Measurements from ENCODE around the gene RALGAPA1.
"Not testable (repeated sequence)": the region's sequence is repeated elsewhere in the genome, so short reads cannot be mapped to it uniquely, and the experiment has no call there.

The RALGAPA1 gene

GRCh38 chr14:35766036-35766699 lies 42.9 kb downstream of the RALGAPA1 start:
- in situ Hi-C loops (cut with MboI; ENCODE audit: low sequenced_read_pairs), result no loop called here

GRCh38 chr14:35761922-35762321 lies 47.2 kb downstream of the RALGAPA1 start:
- in situ Hi-C loops (cut with MboI; ENCODE audit: low sequenced_read_pairs), result no loop called here

GRCh38 chr14:35760143-35760542 lies 49.0 kb downstream of the RALGAPA1 start:
- in situ Hi-C loops (cut with MboI; ENCODE audit: low sequenced_read_pairs), result no loop called here

GRCh38 chr14:35758523-35759129 lies 50.5 kb downstream of the RALGAPA1 start:
- in situ Hi-C loops (cut with MboI; ENCODE audit: low sequenced_read_pairs), result no loop called here

- in situ Hi-C loops (cut with MboI; ENCODE audit: low sequenced_read_pairs), result no loop called here
Observed at GRCh38 chr14:35754671-35755070, 54.4 kb downstream of the RALGAPA1 start.

- in situ Hi-C loops (cut with MboI; ENCODE audit: low sequenced_read_pairs), result no loop called here
Observed at GRCh38 chr14:35752380-35752779, 56.7 kb downstream of the RALGAPA1 start.

- in situ Hi-C loops (cut with MboI; ENCODE audit: low sequenced_read_pairs), result no loop called here
Observed at GRCh38 chr14:35750202-35750904, 58.7 kb downstream of the RALGAPA1 start.

- in situ Hi-C loops (cut with MboI; ENCODE audit: low sequenced_read_pairs), result no loop called here
Observed at GRCh38 chr14:35747379-35747778, 61.7 kb downstream of the RALGAPA1 start.

GRCh38 chr14:35742442-35742841 lies 66.7 kb downstream of the RALGAPA1 start:
- in situ Hi-C loops (cut with MboI; ENCODE audit: low sequenced_read_pairs), result no loop called here

GRCh38 chr14:35742032-35742371 lies 67.1 kb downstream of the RALGAPA1 start:
- in situ Hi-C loops (cut with MboI; ENCODE audit: low sequenced_read_pairs), result no loop called here

GRCh38 chr14:35741345-35742031 lies 67.6 kb downstream of the RALGAPA1 start:
- in situ Hi-C loops (cut with MboI; ENCODE audit: low sequenced_read_pairs), result no loop called here

- in situ Hi-C loops (cut with MboI; ENCODE audit: low sequenced_read_pairs), result no loop called here
Observed at GRCh38 chr14:35740215-35740614, 68.9 kb downstream of the RALGAPA1 start.

GRCh38 chr14:35735163-35735562 lies 73.9 kb downstream of the RALGAPA1 start:
- in situ Hi-C loops (cut with MboI; ENCODE audit: low sequenced_read_pairs), result not testable (repeated sequence)

GRCh38 chr14:35733510-35733909 lies 75.6 kb downstream of the RALGAPA1 start:
- in situ Hi-C loops (cut with MboI; ENCODE audit: low sequenced_read_pairs), result not testable (repeated sequence)

GRCh38 chr14:35730871-35731270 lies 78.2 kb downstream of the RALGAPA1 start:
- in situ Hi-C loops (cut with MboI; ENCODE audit: low sequenced_read_pairs), result no loop called here

GRCh38 chr14:35727764-35728163 lies 81.3 kb downstream of the RALGAPA1 start:
- in situ Hi-C loops (cut with MboI; ENCODE audit: low sequenced_read_pairs), result no loop called here

GRCh38 chr14:35725930-35726329 lies 83.2 kb downstream of the RALGAPA1 start:
- in situ Hi-C loops (cut with MboI; ENCODE audit: low sequenced_read_pairs), result no loop called here

GRCh38 chr14:35715079-35715478 lies 94.0 kb downstream of the RALGAPA1 start:
- in situ Hi-C loops (cut with MboI; ENCODE audit: low sequenced_read_pairs), result no loop called here

- in situ Hi-C loops (cut with MboI; ENCODE audit: low sequenced_read_pairs), result no loop called here
Observed at GRCh38 chr14:35712466-35712865, 96.6 kb downstream of the RALGAPA1 start.

- in situ Hi-C loops (cut with MboI; ENCODE audit: low sequenced_read_pairs), result no loop called here
Observed at GRCh38 chr14:35708062-35708461, 101.0 kb downstream of the RALGAPA1 start.

- in situ Hi-C loops (cut with MboI; ENCODE audit: low sequenced_read_pairs), result no loop called here
Observed at GRCh38 chr14:35705636-35706035, 103.5 kb downstream of the RALGAPA1 start.
